Measurements from ENCODE around the gene GNG7.

GNG7 gene

DNA sequence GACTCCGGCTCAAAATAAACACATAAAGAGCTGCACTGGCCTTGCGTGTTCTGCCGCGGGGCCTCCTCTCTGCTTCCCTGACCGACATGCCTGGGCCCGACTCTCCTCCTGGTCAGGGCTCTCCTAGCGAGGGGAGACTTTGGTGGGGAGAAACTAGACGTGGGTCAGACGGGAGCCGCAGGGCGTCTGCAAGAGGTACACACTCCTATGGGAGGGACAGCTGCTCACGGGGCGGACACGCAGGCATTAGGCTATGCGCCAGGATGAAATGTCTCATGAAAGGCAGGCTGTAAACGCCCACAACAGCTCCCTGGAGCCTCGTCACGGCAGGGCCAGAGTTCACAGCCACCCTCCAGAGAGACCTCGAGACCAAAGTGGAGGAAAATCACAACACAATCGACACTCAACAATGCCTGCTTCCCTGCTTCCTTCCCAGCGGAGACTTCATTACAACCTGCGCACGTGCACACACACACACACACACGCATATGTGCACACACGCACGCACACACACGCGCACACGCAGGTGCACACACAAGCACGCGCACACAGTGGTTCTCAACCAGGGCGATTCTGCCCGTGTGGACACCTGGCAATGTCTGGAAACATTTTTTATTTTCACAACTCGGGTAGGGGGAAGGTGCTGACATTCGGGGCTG is 31.6 kb upstream of the GNG7 start:
- no peak for ATAC-seq (replicated peaks; ENCODE audit: extremely low read depth, poor library complexity, severe bottlenecking)
- no peaks in the 10 kb centered on the region for H3K9me3 Mint-ChIP-seq
- peaks cover 22% of the 10 kb centered on the region for H3K4me1 Mint-ChIP-seq
- DNase-seq (ENCODE audit: low spot score in 2 of 2): no peak
- H3K4me3 Mint-ChIP-seq: no peak overlapping the region
- H3K27ac Mint-ChIP-seq (ENCODE audit: low read depth): no peak overlapping the region
- H3K36me3 Mint-ChIP-seq (ENCODE audit: insufficient read depth): peaks cover 12% of the 10 kb centered on the region
- no peaks in the 10 kb centered on the region for H3K27me3 Mint-ChIP-seq

DNA sequence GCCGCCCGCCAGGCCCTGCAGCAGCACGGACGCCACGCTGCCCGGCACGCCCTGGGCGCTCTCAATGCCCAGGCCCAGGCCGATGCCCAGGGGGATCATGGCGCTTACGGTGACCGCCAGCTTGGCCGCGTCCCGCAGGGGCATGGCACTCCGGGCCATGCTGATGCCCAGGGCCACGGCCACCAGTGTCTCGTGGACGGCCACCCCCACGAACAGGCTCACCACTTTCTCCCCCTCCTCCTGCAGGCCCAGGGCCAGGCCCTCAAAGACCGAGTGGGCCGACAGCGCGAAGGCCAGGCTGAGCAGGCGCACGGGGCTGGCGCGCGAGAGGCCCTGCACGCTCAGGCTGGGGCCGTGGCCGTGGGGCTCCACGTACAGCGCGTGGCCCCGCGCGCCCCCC is 30.4 kb upstream of the GNG7 start:
- Mint-ChIP-seq H3K9me3 (no peaks in the 10 kb centered on the region), H3K4me3 (no peak overlapping the region), H3K4me1 (peaks cover 15% of the 10 kb centered on the region), H3K36me3 (ENCODE audit: insufficient read depth) (peaks cover 10% of the 10 kb centered on the region), H3K27me3 (no peaks in the 10 kb centered on the region), H3K27ac (ENCODE audit: low read depth) (no peak overlapping the region)
- DNase-seq (ENCODE audit: low spot score in 2 of 2): no peak
- no peak for ATAC-seq (replicated peaks; ENCODE audit: extremely low read depth, poor library complexity, severe bottlenecking)

DNA sequence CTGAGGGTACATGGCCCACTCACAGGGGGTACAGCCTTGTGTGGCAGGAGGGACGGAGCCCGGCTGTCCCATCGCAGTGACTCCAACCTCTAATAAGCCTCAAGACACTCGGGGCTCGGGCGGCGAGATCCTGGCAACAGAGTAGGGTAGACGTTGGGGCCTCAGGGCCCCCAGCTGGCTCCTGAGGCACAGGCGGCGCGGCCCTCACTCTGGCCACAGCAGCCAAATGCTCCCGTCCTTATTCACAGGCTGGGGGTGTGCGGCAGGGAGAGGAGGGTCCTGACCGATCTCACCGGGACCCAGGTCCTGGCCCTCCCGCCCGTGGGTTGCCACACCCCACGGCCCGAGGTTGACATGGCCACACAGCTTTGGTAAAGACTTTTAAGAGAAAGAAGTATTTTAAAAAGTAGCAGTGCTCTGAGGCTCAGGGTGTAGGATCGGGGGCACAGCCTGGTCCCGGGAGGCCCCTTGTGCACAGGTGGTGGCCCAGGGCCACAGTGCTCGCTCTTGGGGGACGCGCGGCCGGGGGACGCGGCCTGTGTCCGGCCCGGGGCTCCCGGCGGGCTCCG is 29.7 kb upstream of the GNG7 start:
- DNase-seq (ENCODE audit: low spot score in 2 of 2) (no peak), ATAC-seq (replicated peaks; ENCODE audit: extremely low read depth, poor library complexity, severe bottlenecking) (no peak)
- Mint-ChIP-seq H3K27ac (ENCODE audit: low read depth) (no peak overlapping the region), H3K36me3 (ENCODE audit: insufficient read depth) (peaks cover 10% of the 10 kb centered on the region), H3K27me3 (no peaks in the 10 kb centered on the region), H3K4me1 (peaks cover 14% of the 10 kb centered on the region), H3K9me3 (no peaks in the 10 kb centered on the region), H3K4me3 (no peak overlapping the region)

DNA sequence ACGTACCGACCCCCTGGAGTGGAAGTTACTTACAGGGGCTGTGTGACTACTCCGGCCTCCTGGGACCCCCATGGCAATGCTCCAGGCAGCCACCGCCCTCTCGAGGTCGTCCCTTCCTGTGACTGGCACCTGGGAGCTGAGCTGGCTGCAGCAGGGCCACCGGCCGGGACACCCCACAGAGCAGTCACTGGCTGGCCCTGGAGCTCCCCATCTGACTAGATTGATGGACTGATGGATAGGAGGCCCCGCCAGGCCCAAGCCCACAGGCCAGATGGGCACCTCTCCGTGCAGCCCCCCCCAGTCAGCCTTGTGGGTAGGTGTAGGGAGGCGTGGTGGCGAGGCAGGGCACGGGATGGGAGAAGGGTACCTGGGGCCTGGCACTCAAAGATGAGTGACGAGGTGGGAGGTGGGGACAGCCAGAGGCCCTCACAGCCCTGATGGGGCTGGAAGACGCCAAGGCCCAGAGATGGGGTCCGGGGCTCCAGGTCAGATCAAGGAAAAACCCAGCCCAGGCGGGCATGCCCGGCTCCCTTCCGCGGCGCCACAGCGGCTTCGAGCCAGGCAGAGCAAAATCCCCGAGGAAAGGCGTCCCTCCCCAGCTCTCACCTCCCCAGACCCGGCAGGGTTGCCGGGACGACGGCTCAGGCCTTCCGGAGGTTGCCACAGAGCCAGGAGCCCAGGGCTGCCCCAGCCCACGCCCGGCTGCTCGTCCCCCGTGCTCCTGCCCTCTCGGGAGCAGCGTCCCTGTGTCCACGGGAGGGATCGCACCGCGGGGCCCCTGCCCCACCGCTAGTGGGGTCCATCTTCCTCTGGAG is 28.9 kb upstream of the GNG7 start:
- ATAC-seq (replicated peaks; ENCODE audit: extremely low read depth, poor library complexity, severe bottlenecking) (no peak), DNase-seq (ENCODE audit: low spot score in 2 of 2) (no peak)
- H3K4me1 Mint-ChIP-seq: peaks cover 7% of the 10 kb centered on the region
- H3K36me3 Mint-ChIP-seq (ENCODE audit: insufficient read depth): peaks cover 6% of the 10 kb centered on the region
- H3K27ac Mint-ChIP-seq (ENCODE audit: low read depth): no peak overlapping the region
- H3K27me3 Mint-ChIP-seq: no peaks in the 10 kb centered on the region
- H3K4me3 Mint-ChIP-seq: no peak overlapping the region
- H3K9me3 Mint-ChIP-seq: no peaks in the 10 kb centered on the region

DNA sequence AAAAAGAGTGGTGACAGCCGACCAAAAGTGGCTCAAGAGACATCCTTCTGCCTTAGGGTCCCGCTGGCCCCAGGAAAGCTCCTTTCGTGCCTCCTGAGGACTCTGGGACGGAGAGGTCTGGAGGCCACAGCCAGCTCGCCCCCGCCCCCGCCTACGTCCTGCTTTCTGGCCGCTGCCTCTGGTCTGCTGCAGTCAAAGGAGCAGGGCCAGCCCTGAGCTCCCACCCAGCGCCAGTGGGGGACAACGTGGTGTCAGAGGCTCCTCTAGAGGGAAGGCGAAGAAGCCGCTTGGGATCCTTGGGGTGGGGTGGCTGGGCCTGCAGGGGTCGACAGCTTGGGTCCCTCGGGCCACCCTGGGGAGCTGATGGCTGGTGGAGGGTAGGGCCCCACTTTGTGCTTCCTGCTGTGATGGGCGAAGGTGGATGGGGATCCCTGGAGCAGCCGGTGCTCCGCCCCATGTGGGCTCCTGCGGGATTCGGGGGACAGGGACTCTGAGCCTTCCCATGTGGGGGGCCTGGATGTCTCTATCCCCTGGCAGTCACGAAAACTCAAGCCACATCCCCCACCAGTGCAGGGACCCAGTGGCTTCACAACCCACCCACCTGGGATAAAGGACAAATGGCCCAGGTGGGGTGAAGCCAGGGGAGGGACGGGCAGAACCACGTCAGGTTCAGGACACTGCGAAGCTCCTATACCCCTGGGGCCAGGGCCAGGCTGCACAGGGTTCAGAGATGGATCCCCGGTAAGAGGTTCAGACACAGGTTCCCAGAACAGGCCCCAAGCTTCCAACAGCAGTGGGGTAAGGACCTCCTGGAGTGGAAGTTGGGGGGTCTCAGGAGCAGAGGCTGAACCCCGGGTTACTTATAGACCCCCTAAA is 27.7 kb upstream of the GNG7 start:
- ATAC-seq (replicated peaks; ENCODE audit: extremely low read depth, poor library complexity, severe bottlenecking): no peak
- H3K36me3 Mint-ChIP-seq (ENCODE audit: insufficient read depth): peaks cover 6% of the 10 kb centered on the region
- no peaks in the 10 kb centered on the region for H3K9me3 Mint-ChIP-seq
- H3K27ac Mint-ChIP-seq (ENCODE audit: low read depth): no peak overlapping the region
- H3K4me3 Mint-ChIP-seq: no peak overlapping the region
- DNase-seq (ENCODE audit: low spot score in 2 of 2): no peak
- no peaks in the 10 kb centered on the region for H3K27me3 Mint-ChIP-seq
- H3K4me1 Mint-ChIP-seq: peaks cover 7% of the 10 kb centered on the region

DNA sequence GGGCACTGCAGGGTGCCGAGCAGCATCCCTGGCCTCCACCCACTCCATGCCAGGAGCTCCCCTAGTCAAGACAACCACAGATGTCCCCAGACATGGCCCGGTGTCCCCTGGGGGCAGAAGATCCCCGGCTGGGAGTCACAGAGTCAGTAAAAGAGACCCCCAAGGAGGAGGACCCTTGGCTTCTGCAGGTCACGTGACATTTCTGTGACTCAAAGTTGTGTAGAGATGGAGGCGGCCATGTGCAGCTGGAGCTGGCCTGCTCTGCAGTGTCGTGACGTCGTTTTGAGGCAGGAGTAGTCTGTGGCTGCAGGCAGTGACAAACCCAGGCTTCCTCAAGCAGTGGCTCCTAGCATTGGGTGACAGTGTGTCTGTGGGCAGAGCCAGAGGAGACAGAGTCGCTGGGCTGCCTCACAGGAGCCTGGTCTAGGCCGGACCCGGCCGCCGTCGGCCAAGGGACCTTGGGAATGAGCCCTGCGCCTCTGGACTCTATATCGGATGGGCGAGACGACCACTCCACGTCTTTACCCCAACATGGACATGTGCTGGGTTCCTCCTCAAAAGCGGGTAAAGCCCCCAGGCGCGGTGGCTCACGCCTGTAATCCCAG is 26.4 kb upstream of the GNG7 start:
- no peak for ATAC-seq (replicated peaks; ENCODE audit: extremely low read depth, poor library complexity, severe bottlenecking)
- DNase-seq (ENCODE audit: low spot score in 2 of 2): no peak
- Mint-ChIP-seq H3K4me3 (no peak overlapping the region), H3K27me3 (peaks cover 9% of the 10 kb centered on the region), H3K27ac (ENCODE audit: low read depth) (peak overlapping the region; percentile 63), H3K36me3 (ENCODE audit: insufficient read depth) (peaks cover 2% of the 10 kb centered on the region), H3K9me3 (no peaks in the 10 kb centered on the region), H3K4me1 (no peaks in the 10 kb centered on the region)

DNA sequence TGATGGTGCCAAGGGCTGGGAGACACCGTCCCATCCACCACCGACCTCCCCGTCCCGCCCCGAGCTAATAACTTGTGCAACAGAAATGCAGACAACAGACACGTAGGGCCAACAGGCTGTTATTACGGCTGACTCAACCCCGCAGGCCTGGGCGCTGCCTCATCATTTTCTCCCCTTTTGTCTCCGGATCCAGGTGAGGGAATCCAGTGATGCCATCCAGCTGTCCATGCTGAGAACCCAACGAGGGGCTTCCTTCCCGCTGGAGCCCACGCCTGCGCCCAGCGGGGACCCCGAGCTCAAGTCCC is 25.1 kb upstream of the GNG7 start:
- DNase-seq (ENCODE audit: low spot score in 2 of 2) (no peak), ATAC-seq (replicated peaks; ENCODE audit: extremely low read depth, poor library complexity, severe bottlenecking) (no peak)
- H3K36me3 Mint-ChIP-seq (ENCODE audit: insufficient read depth): no peaks in the 10 kb centered on the region
- H3K27ac Mint-ChIP-seq (ENCODE audit: low read depth): no peak overlapping the region
- H3K4me1 Mint-ChIP-seq: no peaks in the 10 kb centered on the region
- H3K4me3 Mint-ChIP-seq: no peak overlapping the region
- H3K27me3 Mint-ChIP-seq: peaks cover 10% of the 10 kb centered on the region
- no peaks in the 10 kb centered on the region for H3K9me3 Mint-ChIP-seq

DNA sequence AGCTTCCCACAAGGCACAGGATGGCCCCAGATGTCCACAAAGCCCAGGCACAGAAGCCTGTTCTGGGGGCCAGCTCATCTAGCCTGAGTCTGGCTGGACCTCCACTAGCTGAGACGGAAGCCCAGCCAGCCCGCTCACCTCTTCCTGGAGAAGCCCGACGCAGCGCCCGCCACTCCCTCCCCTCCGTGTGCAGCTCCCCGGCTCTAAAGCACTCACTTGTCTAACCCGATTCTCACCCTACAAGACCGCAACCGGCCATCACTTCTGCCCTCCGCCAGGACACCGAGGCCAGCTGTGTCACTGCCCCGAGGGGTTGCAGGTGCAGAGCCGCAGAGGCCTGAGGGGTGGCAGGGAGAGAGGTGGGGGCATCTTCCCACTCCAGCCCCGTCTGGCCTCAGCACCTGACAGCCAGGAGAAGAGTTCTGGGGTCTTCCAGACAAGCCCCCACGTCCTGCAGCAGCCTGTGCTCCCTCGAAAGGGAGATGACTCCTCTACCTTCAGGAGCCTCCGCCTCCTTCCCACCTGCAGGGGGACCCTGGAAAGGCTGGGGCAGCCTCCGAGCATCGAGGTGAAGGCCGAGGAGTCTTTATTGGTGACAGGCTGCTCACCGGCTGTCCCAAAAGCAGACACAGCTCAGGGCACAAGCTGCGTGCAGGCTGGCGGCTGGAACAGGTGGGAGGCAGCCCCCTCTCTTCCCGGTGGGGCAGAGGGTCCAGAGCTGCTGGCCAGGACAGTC is 24.6 kb upstream of the GNG7 start:
- no peaks in the 10 kb centered on the region for H3K36me3 Mint-ChIP-seq (ENCODE audit: insufficient read depth)
- peaks cover 10% of the 10 kb centered on the region for H3K27me3 Mint-ChIP-seq
- H3K27ac Mint-ChIP-seq (ENCODE audit: low read depth): no peak overlapping the region
- H3K9me3 Mint-ChIP-seq: no peaks in the 10 kb centered on the region
- no peak for DNase-seq (ENCODE audit: low spot score in 2 of 2)
- H3K4me1 Mint-ChIP-seq: no peaks in the 10 kb centered on the region
- H3K4me3 Mint-ChIP-seq: no peak overlapping the region
- no peak for ATAC-seq (replicated peaks; ENCODE audit: extremely low read depth, poor library complexity, severe bottlenecking)

DNA sequence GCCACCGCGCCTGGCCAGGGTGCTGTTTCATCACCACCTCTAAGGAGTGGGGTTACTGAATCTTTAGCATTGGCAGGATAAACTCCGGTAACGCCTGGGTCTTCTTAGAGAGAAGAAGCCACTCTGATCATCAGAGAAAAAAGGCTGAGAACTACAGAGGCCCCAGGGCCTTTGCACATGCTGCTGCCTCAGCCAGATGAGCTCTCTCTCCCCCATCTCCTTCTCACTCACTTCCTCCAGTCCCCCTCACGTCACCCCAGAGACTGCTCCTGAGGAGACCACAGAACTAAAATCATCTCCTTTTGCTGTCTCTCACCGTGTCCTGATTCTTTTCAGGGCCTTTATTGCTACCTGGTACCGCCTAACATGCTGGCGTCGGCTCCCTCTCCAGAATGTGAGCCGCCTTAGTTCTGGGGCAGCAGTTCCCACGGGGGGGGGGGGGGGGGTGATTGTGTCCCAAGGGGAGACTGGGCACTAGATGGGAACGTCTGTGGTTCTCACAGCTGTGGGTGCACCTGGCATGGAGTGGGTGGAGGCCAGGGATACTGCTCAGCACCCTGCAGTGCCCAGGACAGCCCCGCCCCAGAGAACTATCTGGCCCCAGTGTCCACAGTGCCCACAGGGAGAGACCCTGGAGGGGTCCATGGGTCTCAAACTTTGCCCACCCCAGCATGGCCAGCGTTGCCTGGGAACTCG is 23.8 kb upstream of the GNG7 start:
- Mint-ChIP-seq H3K36me3 (ENCODE audit: insufficient read depth) (no peaks in the 10 kb centered on the region), H3K4me3 (no peak overlapping the region), H3K4me1 (no peaks in the 10 kb centered on the region), H3K9me3 (no peaks in the 10 kb centered on the region), H3K27me3 (peaks cover 10% of the 10 kb centered on the region), H3K27ac (ENCODE audit: low read depth) (no peak overlapping the region)
- ATAC-seq (replicated peaks; ENCODE audit: extremely low read depth, poor library complexity, severe bottlenecking) (no peak), DNase-seq (ENCODE audit: low spot score in 2 of 2) (no peak)

DNA sequence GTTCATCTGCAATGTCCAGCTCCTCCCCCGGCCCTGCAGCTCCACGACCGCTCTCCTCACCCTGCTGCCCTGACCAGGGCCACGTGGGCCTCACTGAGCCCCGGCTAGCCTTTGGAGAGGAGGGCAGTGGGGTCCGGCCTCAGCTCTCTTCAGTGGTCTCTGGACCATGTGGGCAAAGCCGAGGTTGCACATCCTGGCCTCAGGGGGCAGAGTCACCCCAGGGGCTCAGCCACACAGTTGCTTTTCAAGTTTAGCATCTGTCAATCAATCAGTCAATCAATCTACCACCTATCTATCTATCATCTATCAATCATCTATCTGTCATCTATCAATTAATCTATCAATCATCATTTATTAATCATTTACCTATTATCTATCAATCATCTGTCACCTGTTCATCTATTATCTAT is 21.7 kb upstream of the GNG7 start:
- Mint-ChIP-seq H3K27me3 (peaks cover 21% of the 10 kb centered on the region), H3K27ac (ENCODE audit: low read depth) (no peak overlapping the region), H3K36me3 (ENCODE audit: insufficient read depth) (no peaks in the 10 kb centered on the region), H3K4me3 (no peak overlapping the region), H3K4me1 (peaks cover 5% of the 10 kb centered on the region), H3K9me3 (no peaks in the 10 kb centered on the region)
- ATAC-seq (replicated peaks; ENCODE audit: extremely low read depth, poor library complexity, severe bottlenecking): no peak
- DNase-seq (ENCODE audit: low spot score in 2 of 2): no peak

DNA sequence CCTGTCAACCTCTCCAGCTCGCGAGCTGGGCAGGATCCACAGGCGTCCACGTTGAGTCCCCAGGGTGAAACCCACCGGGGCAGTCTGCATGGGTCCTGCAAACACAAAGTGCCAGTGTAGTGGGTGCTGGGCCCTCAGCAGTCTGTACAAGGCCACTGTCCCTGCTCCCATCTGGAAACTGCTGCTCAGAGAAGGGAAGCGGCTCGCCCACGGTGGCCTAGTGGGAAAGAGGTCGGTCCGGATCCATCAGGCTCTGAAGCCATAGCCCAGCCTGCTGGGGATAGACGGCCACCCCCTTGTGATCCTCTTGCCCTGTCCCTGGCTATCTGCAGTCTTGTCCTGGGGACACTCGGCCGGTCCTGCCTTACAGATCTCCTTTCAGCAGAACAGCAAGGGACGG is 21.3 kb upstream of the GNG7 start:
- Mint-ChIP-seq H3K9me3 (no peaks in the 10 kb centered on the region), H3K4me1 (peaks cover 5% of the 10 kb centered on the region), H3K4me3 (no peak overlapping the region), H3K36me3 (ENCODE audit: insufficient read depth) (no peaks in the 10 kb centered on the region), H3K27ac (ENCODE audit: low read depth) (no peak overlapping the region), H3K27me3 (peaks cover 22% of the 10 kb centered on the region)
- DNase-seq (ENCODE audit: low spot score in 2 of 2): no peak
- no peak for ATAC-seq (replicated peaks; ENCODE audit: extremely low read depth, poor library complexity, severe bottlenecking)

All from central memory CD8-positive, alpha-beta T cell (primary cell).